Activated CD4-positive, alpha-beta T cell treated with anti-CD3 and anti-CD28 coated beads for 4 hours (primary cell): ENCODE data around the gene IL17F.
"Not testable (repeated sequence)": the region's sequence is repeated elsewhere in the genome, so short reads cannot be mapped to it uniquely, and the experiment has no call there.

Experiments
- DNase-seq, 2 donors: peaks; one replicate each; pipeline ENCODE4 v3.0.0-alpha.2; 2020

IL17F gene

DNA sequence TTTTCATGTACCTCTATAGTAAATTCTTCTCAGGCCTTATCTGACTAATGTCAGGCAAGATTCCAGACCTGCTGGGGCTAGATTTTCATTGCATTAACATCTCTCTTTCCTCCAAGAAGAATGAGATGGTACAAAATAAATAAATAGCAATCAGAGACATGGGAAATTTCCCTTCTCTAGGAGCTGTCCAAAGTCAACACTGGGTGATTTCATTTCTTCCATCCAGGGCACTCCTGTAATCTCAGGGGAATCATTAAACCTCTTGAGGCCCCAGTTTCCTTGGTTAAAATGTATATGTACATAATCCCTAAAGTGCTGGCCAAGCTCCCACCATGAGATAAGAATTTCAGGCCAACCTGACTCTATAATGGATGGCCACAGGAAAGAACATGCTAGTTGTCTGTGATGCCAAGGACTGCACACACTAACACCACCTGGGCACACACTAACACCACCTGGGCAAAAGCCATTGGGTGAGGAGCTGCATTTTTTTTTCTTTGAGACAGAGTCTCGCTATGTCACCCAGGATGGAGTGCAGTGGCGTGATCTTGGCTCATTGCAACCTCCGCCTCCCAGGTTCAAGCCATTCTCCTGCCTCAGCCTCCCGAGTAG, 912 bp downstream of the IL17F start:
- no peak for DNase-seq

DNA sequence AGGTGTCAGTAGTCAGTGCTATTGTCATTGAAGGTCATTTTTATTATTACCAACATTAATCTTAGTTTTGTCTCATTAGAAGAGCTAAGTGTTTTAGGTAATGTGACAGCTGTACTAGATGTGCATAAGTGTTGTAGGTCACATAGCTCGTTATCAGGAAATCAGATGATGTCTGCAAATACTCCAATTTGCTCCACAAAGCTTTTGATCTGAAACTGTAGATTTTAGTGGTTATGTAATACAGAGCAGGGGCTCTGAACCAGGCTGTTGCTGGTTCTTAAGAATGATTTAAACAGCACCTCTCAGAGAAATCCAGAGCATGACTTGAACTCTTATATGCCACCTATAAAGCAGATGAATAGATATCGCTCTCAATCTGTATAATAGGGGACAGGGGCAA, 2.5 kb downstream of the IL17F start:
- DNase-seq = no peak

DNA sequence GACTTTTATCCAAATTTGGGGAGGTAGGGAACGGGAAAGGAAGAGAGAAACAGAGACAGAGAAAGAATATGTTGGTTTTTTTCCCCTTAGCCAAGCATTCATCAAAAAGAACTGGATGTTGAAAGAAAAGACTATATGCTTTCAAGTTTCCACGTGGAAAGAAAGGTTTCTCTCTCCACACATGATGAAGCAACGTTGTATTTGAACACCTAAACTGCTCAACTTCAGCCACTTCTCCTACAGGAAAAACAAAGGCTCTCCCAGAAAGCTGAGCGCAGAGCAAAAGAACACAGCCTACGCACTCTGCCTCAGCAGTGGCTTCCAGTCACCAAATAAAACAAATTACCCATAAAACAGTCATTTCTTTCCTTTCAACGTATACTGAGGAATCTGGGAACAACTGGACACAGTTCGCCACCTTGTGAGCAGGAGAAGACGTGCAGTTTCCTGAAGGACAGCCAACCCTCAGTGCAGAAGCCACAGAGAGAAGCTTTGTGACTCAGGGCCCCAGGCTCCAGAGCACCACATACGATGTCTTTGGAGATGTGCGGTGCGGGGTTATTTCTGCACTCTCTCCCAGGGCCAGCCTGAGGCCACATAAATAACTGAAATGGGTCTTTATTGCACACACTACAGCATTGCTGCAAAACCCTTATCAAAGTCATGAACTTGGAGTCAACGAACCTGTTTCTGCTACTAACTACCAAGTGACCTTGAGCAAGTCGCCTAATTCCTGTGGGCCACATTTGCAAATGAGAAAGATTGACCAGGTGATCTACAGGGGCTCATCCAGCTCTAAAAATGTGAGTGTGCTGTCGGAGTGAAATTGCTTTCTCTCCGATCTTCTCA, 10.1 kb downstream of the IL17F start:
- DNase-seq = no peak

DNA sequence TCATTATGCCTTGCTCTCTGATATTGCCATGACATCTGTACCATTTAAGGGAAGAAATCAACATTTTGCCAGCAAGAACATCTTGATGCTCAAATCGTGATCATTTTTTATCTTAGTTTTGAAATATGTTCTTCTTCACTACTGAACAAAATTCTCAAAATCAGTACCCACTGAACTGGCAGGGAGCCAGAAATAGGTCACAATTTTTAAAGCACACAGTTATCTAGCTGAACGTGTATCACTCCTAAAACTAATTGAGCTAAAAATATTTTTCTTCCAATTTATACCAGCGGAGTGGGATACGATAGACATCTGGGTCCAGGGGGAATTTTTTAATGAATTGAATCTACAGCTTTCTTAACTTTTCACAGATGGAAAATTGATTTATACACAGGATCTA, 11.3 kb downstream of the IL17F start:
- DNase-seq = no peak

DNA sequence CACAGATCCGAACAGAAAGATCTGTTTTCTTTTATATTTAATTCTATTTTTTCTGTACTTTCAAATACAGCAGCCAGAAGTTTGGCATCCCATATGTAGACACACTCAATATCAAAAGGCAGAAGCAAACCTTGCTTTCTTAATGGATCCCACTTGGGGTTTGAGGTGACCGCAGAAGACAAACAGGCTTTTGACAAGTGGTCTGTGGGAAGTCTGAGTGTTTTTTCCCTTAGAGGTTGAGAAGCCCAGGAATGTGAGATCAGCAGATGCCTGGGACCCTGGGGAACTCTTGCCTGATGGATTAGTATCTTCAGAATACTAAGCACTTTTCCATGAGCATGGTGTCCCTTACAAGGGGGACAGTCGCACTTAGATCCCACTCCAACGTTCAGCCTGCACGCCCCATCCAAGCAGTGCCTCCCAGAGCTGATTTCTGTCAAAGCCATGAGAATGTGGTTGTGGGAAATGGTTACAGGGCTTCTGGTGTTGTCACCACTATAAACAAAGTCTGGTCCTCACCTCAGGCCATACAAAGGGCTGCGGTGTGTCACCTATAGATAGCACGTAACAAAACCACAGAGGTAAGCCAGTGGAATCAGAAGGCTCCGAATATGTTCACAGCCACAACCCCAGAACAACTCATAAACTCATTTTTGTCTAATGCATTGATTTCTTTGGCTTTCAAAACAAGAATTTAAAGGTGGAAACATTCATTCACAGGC, 12.7 kb downstream of the IL17F start:
- no peak for DNase-seq

DNA sequence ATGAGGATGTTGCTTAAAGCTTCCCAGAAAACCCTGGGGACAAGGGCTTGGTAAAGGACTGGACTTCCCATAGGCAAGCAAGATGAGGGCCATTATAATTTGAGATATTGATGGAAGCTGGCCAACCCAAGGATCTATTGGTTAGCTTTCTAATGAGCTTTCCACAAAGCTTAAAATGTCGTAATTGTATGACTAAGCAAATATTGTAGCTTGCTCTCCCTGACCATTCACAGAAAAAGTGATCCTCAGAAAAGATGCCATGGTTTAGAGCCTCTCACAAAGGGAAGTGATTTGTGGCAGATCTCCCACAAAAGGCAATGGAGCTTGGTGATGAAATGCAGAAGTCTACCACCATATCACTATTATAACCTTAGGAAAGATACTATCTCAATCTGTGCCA, 13.6 kb downstream of the IL17F start:
- no peak for DNase-seq

- DNase-seq = peak in 1 of 2 donors; percentile 14
These were observed 16.8 kb downstream of the IL17F start for GRCh38 chr6:52227495-52227894.

DNA sequence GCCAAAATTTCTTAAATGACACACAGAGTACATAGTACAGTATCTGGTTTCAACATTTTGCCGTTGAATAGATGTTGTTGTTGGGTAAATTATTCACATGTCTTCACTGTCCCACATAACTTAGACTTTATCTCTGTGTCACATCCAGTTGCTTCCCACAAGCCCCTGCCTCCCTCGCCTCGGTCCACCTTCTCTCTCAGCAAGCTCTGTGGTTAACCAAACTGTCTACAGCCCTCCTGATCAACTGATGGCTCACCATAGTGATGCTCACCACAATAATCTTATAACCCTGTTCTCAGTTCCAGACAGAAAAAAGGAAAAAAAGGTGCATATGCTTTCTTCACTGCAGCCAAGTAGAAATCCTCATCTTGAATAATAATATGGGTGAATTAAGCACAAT, 23.0 kb downstream of the IL17F start:
- DNase-seq = no peak

- DNase-seq = no peak
These were observed 26.5 kb downstream of the IL17F start for GRCh38 chr6:52217761-52218160.

GRCh38 chr6:52216932-52217575, 27.2 kb downstream of the IL17F start:
- DNase-seq = no peak

DNA sequence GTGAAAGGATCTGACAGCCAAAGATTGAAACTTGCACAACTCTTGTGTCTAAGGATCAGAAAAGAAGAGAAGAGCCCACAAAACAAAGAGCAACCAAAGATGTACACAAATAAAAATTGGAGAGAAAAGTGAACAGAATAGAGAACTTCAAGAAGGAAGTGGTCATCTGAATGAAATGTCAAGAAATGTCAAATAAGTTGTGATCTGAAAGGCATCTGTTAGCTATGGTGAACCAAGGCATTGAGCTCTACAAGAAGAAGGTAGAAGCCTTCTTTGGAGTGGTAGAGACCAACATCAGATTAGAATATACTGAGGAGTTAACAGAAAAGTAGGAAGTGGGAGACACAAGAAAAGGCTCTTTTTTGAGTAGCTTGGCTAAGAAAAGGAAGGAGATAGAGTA, 28.5 kb downstream of the IL17F start:
- no peak for DNase-seq

DNA sequence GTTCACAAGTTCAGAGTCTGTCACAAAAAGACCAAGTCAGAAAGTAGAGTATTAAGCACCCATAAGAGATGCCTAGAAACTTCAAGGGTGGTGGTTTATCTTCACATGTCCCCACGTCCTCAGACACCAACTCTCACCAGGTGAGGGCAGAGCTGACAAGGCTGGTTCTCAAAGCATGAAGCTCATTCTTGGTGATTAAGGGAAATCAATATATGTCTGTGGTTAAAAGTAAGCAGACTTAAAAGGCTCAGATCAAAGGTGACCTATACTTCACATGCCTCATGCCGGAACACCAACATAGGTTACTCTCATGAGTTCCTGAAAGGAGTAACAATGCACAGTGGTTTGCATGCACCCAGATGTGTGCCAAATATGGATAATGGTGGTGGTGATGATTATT, 31.2 kb downstream of the IL17F start:
- no peak for DNase-seq

DNA sequence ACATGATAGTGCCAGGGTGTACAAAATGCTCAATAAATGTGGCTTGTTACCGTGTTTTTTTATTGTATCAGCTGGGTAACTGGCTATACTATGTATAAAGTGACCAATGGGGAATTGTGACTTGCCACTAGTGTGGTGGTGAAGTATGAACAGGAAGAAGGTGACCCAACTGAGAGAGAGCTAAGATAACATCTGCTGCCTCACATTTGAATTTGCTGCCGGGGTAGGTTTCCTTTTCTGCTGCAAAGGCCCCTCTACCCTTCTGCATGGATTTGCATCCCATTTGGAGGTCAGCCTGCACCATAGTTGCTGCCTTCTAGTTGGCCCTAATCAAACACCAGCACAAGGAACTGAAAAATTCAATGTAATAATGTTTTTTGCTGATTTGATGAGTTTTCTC, 34.1 kb downstream of the IL17F start:
- DNase-seq = no peak

GRCh38 chr6:52209770-52210169, 34.5 kb downstream of the IL17F start:
- no peak for DNase-seq

DNA sequence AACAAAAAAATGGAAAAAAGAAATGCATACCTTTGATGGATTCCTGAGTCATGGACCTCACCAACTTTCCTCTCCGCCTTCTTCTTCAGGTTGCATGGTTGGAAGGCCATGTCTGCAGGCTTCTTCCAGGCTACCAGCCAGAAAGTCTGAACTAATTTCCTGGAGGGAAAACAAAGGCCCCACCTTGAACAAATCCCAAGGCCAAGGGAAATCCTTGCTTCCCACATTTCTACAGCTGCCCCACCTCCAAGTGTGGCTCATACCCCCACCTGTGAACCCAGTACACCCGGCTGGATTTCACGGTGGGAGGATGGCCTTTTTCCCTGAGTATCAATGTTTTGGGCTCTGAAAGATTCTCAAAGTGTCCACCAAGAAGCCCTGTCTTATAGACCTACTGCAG, 35.7 kb downstream of the IL17F start:
- no peak for DNase-seq

DNA sequence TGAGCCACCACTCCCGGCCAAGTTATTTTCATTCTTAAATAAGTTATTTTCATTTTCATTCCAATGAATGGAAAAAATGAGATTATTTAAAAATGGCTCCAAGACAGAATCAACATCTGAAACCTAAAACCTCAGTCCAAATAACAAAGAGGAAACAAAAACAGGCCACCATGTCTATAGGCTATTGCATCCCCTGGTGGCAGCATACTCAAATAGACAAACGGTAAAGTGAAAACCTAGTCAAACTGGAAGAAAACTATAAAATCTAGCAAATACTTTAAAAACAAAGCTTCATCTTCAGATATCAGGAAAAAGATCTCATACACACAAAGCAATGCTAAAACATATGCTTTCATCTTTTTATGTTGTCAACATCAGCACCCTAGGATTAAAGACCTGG, 37.2 kb downstream of the IL17F start:
- no peak for DNase-seq

- DNase-seq = no peak
These were observed 42.8 kb downstream of the IL17F start for GRCh38 chr6:52201493-52201892.

DNA sequence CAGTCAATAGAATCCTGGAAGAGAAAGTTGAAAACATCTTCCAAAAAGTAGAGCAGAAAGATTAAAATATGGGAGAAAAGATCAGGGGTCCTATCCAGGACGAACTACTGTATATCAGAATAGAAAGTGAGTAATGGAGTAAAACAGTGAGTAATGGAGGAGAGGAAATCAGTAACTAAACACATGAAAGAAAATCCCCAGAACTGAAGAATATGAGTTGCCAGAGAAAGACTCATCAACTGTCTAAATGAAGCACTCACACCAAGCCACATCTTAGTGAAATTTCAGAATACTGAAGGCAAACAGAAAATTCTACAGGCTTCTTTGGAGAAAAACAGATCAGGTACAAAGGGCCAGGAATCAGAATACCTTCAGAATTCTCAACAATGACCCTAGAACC, 43.3 kb downstream of the IL17F start:
- no peak for DNase-seq

DNA sequence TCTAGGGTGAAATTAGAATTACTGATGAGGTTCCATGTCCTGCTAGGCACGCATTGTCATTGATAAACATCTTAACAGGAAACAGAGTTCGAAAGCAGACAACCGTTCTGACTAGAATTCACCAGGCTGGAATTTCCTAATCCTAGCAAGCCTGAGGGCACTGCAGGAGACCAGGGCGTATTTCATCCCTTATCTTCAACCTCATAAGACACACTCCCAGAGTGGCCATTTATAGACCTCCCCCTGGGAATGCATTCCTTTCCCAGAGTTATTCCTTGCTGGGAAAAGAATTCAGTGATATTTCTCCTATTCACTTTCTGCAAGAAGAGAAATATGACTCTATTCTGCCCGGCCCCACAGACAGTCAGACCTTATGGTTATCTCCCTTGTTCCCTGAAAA, 44.2 kb downstream of the IL17F start:
- not testable (repeated sequence) for DNase-seq

DNA sequence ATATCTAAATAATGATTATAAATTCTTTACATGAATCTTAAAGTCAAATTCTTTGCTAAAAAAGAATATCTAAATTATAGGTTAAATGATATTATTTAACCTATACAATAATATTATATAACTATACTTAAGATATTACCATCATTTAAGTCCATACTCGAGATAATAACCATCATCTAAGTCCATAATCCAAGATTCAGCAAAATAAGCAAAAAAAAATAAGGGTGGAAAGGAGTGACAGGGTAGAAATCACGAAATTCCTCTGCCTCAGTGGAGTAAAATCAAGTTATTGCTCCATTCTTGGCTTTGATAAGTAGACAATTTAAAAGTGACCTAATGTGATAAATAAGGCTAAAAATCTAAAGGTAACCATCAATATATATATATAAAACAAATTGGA, 48.4 kb downstream of the IL17F start:
- DNase-seq = no peak

GRCh38 chr6:52191824-52192223, 52.5 kb downstream of the IL17F start:
- no peak for DNase-seq

DNA sequence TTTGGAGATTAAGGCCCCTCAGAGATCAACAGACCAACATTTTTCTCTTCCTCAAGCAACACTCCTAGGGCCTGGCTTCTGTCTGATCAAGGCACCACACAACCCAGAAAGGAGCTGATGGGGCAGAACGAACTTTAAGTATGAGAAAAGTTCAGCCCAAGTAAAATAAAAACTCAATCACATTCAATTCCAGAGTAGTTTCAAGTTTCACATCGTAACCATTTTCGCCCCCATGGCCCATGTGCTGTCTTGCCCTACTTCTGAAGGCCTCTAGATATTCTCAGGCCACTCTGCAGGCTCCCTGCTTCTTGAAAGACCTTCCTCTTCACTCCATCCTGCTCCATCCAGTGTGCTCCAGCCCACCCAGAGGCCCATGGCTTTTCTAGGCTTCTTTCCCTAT, 53.9 kb downstream of the IL17F start:
- no peak for DNase-seq

DNA sequence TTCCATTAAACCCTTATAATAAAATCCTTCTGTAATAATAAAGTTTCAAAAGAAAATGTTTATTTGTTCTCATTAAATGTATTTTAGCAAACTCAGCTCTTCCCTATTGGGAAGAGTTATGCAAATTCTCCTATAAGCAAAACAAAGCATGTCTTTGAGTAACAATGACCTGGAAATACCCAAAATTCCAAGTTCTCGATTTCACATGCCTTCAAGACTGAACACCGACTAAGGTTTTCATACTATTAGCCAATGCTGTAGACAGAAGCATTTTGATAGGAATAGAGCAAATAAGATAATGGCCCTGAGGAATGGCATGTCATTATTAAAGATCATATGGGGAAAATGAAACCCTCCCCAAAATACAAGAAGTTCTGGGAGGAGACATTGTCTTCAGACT, 54.3 kb downstream of the IL17F start:
- DNase-seq = no peak

DNA sequence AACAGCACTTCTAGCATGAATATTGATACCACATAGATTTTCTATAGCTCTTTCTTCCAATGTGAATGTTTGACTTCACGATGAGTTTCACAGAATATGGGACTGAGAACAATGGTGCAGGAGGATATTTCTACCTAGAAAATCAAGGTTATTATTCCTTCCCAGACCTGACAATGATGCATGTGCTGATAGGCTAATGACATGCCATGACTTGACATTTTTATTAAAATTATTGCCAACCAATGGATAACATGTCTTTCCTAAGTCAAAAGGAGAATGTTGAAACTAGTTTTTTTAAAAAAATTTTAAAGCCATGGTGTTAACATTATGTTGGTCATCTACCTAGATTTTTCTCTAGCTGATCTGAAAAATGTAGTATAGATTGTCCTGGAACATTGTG, 57.2 kb downstream of the IL17F start:
- no peak for DNase-seq
